Activated B cell treated with CpG ODN at 0.5 μM for 24 hours (primary cell): ENCODE results near the gene CD8A. TPM values are rescaled to one million over a fixed set of nuclear protein-coding genes. Genes with fewer than 3 reads are reported as not detected.

Experiments
- ATAC-seq: fragments of 200-7000 bp; cut with Tn5 transposase; one replicate; pipeline ENCODE4 v1.10.0; 2021; ENCODE audit warnings: low read depth, mild to moderate bottlenecking, moderate library complexity
- CTCF ChIA-PET: fragments of 350-600 bp; sonication (Branson Sonifier 250); formaldehyde crosslinking; loops from one replicate; lab custom pipeline; 2021; ENCODE audit warnings: antibody characterized with exemption; lab: Charles Lee
- POLR2A ChIA-PET: fragments of 350-600 bp; sonication (Branson Sonifier 250); formaldehyde crosslinking; loops from one replicate; lab custom pipeline; 2021; ENCODE audit warnings: antibody characterized with exemption; lab: Charles Lee
- DNase-seq: peaks from one replicate; pipeline ENCODE4 v3.0.0; 2022
- H3K27ac Mint-ChIP-seq: one replicate; pipeline ENCODE4 v1.8.0; 2020; ENCODE audit warnings: mixed read lengths
- H3K27me3 Mint-ChIP-seq: one replicate; pipeline ENCODE4 v1.8.0; 2021; ENCODE audit warnings: mixed read lengths
- H3K36me3 Mint-ChIP-seq: one replicate; pipeline ENCODE4 v1.8.0; 2021; ENCODE audit warnings: low read depth, mixed read lengths
- H3K4me1 Mint-ChIP-seq: one replicate; pipeline ENCODE4 v1.8.0; 2021; ENCODE audit warnings: mixed read lengths
- H3K4me3 Mint-ChIP-seq: one replicate; pipeline ENCODE4 v1.8.0; 2020; ENCODE audit warnings: mild to moderate bottlenecking, mixed read lengths
- H3K9me3 Mint-ChIP-seq: one replicate; pipeline ENCODE4 v1.8.0; 2020; ENCODE audit warnings: mixed read lengths
- CTCF ChIP-seq: fragments of 200-600 bp; IDR thresholded peaks from one replicate; pipeline ENCODE4 v1.8.0; 2022; ENCODE audit warnings: antibody characterized with exemption, mild to moderate bottlenecking
- intact Hi-C: fragments of 100-400 bp; cut with micrococcal nuclease; formaldehyde crosslinking; loops from one replicate; pipeline ENCODE4 v1.15.1; 2024
- total RNA-seq: library from RNA; stranded (reverse); gene quantifications from 2 replicates; pipeline ENCODE4 v1.2.3, GENCODE V29; 2022

CD8A gene
- total RNA-seq, 1 donor from 2014 or later, result 0.18 TPM

GRCh38 chr2:86765310-86765695 lies 25.4 kb downstream of the CD8A start:
- Mint-ChIP-seq H3K4me3 (no peak overlapping the region), H3K27me3 (no peaks in the 10 kb centered on the region), H3K27ac (no peak overlapping the region), H3K9me3 (no peaks in the 10 kb centered on the region), H3K4me1 (peaks cover 5% of the 10 kb centered on the region), H3K36me3 (peaks cover 58% of the 10 kb centered on the region)
- ATAC-seq (no peak), DNase-seq (no peak)
- intact Hi-C loops, result loop anchor here (2.0 kb wide), 1 partner anchor 43 kb away; no protein-coding TSS in a partner anchor
- no peak for TF ChIP-seq CTCF
- ChIA-PET CTCF (interaction anchor here (0.6 to 1.9 kb wide), 7 partner anchors 11 to 561 kb away, joined by 3 to 11 read pairs (median 4); no protein-coding TSS in a partner anchor), POLR2A (no interaction called here)

DNA sequence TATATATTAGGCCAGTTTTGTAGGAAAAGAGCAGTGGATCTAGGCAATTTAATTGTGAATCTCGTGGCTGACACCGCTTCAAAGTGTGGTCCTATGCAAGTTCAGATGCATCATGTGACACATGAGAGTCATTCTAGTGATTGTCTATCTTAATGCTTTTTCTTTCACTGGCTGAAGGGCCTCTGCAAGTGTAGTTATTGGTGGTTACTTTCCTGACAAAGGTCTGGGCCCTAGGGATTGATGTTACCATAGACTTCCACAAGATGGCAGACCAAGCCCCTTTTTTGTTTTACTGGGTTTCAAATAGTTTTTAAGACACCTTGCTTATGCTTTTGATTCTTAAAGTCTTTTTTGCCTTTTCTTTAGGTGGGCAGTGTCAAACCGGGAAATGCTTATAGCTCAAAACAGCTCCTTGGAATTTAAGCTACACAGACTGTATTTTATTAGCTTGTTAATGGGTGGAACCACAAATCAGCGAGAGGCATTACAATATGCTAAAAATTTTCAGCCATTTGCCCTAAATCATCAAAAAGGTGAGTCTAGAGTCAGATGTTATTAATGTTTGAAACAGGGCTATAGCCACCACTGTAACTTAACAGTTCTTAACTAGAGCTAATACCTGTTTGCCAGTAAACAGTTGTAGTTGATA lies 25.9 kb downstream of the CD8A start:
- Mint-ChIP-seq H3K36me3 (peaks cover 58% of the 10 kb centered on the region), H3K27me3 (no peaks in the 10 kb centered on the region), H3K27ac (no peak overlapping the region), H3K4me1 (peaks cover 5% of the 10 kb centered on the region), H3K4me3 (no peak overlapping the region), H3K9me3 (no peaks in the 10 kb centered on the region)
- intact Hi-C loops, result loop anchor here (2.0 kb wide), 1 partner anchor 44 kb away; no protein-coding TSS in a partner anchor
- ChIA-PET POLR2A (no interaction called here), CTCF (interaction anchor here (0.6 to 1.9 kb wide), 8 partner anchors 10 to 561 kb away, joined by 3 to 11 read pairs (median 4); no protein-coding TSS in a partner anchor)
- DNase-seq (no peak), ATAC-seq (peak; percentile 67)
- peak; percentile 43 for TF ChIP-seq CTCF

GRCh38 chr2:86760371-86760770 lies 30.3 kb downstream of the CD8A start:
- ChIA-PET POLR2A (interaction anchor here (0.7 kb wide), 1 partner anchor 1465 kb away, joined by 4 read pairs; no protein-coding TSS in a partner anchor), CTCF (no interaction called here)
- TF ChIP-seq CTCF, result no peak
- Mint-ChIP-seq H3K36me3 (peaks cover 54% of the 10 kb centered on the region), H3K27ac (no peak overlapping the region), H3K4me1 (peaks cover 12% of the 10 kb centered on the region), H3K4me3 (no peak overlapping the region), H3K27me3 (no peaks in the 10 kb centered on the region), H3K9me3 (no peaks in the 10 kb centered on the region)
- ATAC-seq (no peak), DNase-seq (no peak)
- intact Hi-C loops, result no loop called here

DNA sequence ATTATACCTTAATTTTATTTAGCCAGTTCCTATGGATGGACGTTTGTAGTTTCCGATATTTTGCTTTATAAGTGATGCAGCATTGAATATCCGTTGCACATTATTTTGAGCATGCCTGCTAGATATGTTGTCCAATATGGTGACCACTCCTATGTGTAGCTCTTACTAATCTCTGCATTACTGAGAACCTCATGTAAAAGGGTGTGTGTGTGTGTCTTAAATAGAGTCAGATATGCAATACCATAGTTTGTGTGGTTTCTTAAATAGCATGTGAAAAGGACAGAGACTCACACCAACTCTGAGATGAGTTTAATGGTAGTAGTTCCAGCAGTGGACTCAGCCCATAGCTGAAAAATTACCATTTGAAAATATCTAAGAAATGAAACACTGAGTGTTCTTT lies 32.3 kb downstream of the CD8A start:
- Mint-ChIP-seq H3K36me3 (peaks cover 68% of the 10 kb centered on the region), H3K9me3 (no peaks in the 10 kb centered on the region), H3K27ac (no peak overlapping the region), H3K27me3 (no peaks in the 10 kb centered on the region), H3K4me1 (peaks cover 7% of the 10 kb centered on the region), H3K4me3 (no peak overlapping the region)
- no peak for TF ChIP-seq CTCF
- DNase-seq (no peak), ATAC-seq (no peak)
- ChIA-PET POLR2A (no interaction called here), CTCF (no interaction called here)
- intact Hi-C loops, result no loop called here

GRCh38 chr2:86753606-86754005 lies 37.1 kb downstream of the CD8A start:
- no peak for TF ChIP-seq CTCF
- ATAC-seq (no peak), DNase-seq (no peak)
- peaks cover 9% of the 10 kb centered on the region for H3K9me3 Mint-ChIP-seq
- POLR2A ChIA-PET, result no interaction called here
- H3K4me1 Mint-ChIP-seq, result peaks cover 17% of the 10 kb centered on the region
- no peak overlapping the region for H3K27ac Mint-ChIP-seq
- H3K4me3 Mint-ChIP-seq, result no peak overlapping the region
- H3K27me3 Mint-ChIP-seq, result no peaks in the 10 kb centered on the region
- CTCF ChIA-PET, result interaction anchor here (1.4 kb wide), 1 partner anchor 11 kb away, joined by 11 read pairs; no protein-coding TSS in a partner anchor
- H3K36me3 Mint-ChIP-seq, result peaks cover 84% of the 10 kb centered on the region
- intact Hi-C loops, result no loop called here
